Embryonic facial prominence (tissue), 1 donor: ENCODE data around the gene EFL1.
"Not testable (repeated sequence)": the region's sequence is repeated elsewhere in the genome, so short reads cannot be mapped to it uniquely, and the experiment has no call there.

Experiments
- DNase-seq: peaks from one replicate; pipeline ENCODE4 v3.0.0-alpha.2; 2016; ENCODE audit errors: extremely low spot score

The EFL1 gene

GRCh38 chr15:82197733-82198594 lies 64.6 kb downstream of the EFL1 start:
- DNase-seq = no peak

- no peak for DNase-seq
Observed at GRCh38 chr15:82196353-82196752, 66.2 kb downstream of the EFL1 start.

- not testable (repeated sequence) for DNase-seq
Observed at GRCh38 chr15:82195818-82196217, 66.7 kb downstream of the EFL1 start.

GRCh38 chr15:82194488-82194887 lies 68.0 kb downstream of the EFL1 start:
- DNase-seq = not testable (repeated sequence)

GRCh38 chr15:82193435-82193834 lies 69.1 kb downstream of the EFL1 start:
- not testable (repeated sequence) for DNase-seq

- DNase-seq = not testable (repeated sequence)
Observed at GRCh38 chr15:82192394-82192793, 70.1 kb downstream of the EFL1 start.

GRCh38 chr15:82186719-82187406 lies 75.7 kb downstream of the EFL1 start:
- DNase-seq = no peak

- no peak for DNase-seq
Observed at GRCh38 chr15:82186161-82186560, 76.4 kb downstream of the EFL1 start.

- peak; percentile 18 for DNase-seq
Observed at GRCh38 chr15:82184776-82185175, 77.8 kb downstream of the EFL1 start.

- no peak for DNase-seq
Observed at GRCh38 chr15:82184355-82184754, 78.2 kb downstream of the EFL1 start.

- peak; percentile 27 for DNase-seq
Observed at GRCh38 chr15:82183121-82184031, 79.2 kb downstream of the EFL1 start.

- DNase-seq = no peak
Observed at GRCh38 chr15:82181371-82181770, 81.2 kb downstream of the EFL1 start.

- DNase-seq = no peak
Observed at GRCh38 chr15:82178061-82178460, 84.5 kb downstream of the EFL1 start.

- peak; percentile 43 for DNase-seq
Observed at GRCh38 chr15:82177291-82178010, 85.1 kb downstream of the EFL1 start.

GRCh38 chr15:82176542-82176941 lies 86.0 kb downstream of the EFL1 start:
- no peak for DNase-seq

- DNase-seq = no peak
Observed at GRCh38 chr15:82174471-82175235, 87.9 kb downstream of the EFL1 start.

GRCh38 chr15:82173108-82173507 lies 89.4 kb downstream of the EFL1 start:
- no peak for DNase-seq

GRCh38 chr15:82172506-82172905 lies 90.0 kb downstream of the EFL1 start:
- DNase-seq = no peak

- DNase-seq = no peak
Observed at GRCh38 chr15:82168757-82169156, 93.8 kb downstream of the EFL1 start.

GRCh38 chr15:82168296-82168695 lies 94.2 kb downstream of the EFL1 start:
- no peak for DNase-seq
